Loucy (cell line): ENCODE results near the gene FTO.

Experiments used
- EZH2phosphoT487 ChIP-seq: fragments of 200-600 bp; IDR thresholded peaks from 2 replicates; pipeline ENCODE4 v1.6.1; 2018; ENCODE audit warnings: antibody characterized with exemption, mild to moderate bottlenecking, moderate library complexity, borderline replicate concordance
- TF ChIP-seq, protein P1 (sequence below): fragments of 200-600 bp; sonication (generic); conservative IDR thresholded peaks from 2 replicates; pipeline ENCODE4 v1.5.1; 2014; ENCODE audit warnings: mild to moderate bottlenecking, antibody characterized with exemption, low read length

DNA sequence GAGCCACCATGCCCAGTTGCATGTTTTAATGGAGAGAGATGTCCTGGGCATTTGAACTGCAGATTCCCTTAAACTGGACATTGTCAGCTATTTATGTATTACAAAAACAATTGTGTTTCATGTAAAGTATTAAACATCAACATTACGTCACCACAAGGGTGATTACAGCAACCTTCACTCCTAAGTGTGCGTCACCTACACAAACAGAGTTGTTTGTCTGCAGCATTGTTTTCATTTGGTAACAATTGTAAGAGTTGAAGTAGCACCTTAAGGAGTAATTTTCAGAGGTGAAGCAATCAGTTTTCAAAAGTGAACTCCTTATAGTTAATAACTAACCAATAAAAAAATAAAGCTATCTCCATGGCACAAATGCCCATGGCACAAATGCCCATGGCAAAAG lies 311.2 kb downstream of the FTO start:
- TF ChIP-seq, protein P1, sequence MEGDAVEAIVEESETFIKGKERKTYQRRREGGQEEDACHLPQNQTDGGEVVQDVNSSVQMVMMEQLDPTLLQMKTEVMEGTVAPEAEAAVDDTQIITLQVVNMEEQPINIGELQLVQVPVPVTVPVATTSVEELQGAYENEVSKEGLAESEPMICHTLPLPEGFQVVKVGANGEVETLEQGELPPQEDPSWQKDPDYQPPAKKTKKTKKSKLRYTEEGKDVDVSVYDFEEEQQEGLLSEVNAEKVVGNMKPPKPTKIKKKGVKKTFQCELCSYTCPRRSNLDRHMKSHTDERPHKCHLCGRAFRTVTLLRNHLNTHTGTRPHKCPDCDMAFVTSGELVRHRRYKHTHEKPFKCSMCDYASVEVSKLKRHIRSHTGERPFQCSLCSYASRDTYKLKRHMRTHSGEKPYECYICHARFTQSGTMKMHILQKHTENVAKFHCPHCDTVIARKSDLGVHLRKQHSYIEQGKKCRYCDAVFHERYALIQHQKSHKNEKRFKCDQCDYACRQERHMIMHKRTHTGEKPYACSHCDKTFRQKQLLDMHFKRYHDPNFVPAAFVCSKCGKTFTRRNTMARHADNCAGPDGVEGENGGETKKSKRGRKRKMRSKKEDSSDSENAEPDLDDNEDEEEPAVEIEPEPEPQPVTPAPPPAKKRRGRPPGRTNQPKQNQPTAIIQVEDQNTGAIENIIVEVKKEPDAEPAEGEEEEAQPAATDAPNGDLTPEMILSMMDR: no peak
- TF ChIP-seq EZH2phosphoT487: no peak
